Measurements from ENCODE around the gene KCNQ1OT1.

DNA sequence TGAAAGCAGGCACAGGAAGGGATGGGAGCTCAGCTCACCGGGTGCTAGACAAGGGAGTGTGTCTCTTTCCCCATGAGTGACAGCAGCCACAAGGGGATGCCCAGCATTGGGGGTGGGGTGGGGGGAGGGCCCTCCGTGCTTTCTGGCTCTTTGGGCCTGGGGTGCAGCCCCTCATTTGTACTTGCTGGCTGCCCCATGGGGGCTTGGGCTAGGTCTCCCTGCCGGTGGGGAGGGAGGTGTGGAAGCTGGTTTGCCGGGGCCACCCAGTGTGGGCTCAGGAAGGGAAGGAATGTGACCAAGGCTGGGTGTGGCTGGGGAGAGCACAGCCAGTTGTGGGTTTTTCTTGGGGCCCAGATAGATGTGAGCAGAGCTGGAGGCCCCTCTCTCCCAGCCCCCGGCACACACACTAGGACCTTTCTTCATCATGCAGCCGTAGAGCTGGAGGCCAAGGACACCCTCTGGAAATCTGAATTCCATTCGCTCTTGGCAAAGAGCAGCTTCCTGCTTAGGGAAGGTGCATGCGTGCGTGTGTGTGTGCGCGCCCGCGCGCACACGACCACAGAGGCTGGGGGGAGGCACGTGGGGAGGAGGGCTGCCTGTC lies 25.8 kb downstream of the KCNQ1OT1 start:
- TF ChIP-seq POLR2A (IDR thresholded peaks at IDR 0.05), result no peak
- TF ChIP-seq, protein P1, sequence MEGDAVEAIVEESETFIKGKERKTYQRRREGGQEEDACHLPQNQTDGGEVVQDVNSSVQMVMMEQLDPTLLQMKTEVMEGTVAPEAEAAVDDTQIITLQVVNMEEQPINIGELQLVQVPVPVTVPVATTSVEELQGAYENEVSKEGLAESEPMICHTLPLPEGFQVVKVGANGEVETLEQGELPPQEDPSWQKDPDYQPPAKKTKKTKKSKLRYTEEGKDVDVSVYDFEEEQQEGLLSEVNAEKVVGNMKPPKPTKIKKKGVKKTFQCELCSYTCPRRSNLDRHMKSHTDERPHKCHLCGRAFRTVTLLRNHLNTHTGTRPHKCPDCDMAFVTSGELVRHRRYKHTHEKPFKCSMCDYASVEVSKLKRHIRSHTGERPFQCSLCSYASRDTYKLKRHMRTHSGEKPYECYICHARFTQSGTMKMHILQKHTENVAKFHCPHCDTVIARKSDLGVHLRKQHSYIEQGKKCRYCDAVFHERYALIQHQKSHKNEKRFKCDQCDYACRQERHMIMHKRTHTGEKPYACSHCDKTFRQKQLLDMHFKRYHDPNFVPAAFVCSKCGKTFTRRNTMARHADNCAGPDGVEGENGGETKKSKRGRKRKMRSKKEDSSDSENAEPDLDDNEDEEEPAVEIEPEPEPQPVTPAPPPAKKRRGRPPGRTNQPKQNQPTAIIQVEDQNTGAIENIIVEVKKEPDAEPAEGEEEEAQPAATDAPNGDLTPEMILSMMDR (IDR thresholded peaks at IDR 0.05), result no peak

All from adrenal gland (tissue), 5 donors.